Heart left ventricle (tissue), 16 donors: ENCODE measurements around the gene ADGRB3. TPM values are rescaled to one million over a fixed set of nuclear protein-coding genes. Genes with fewer than 3 reads are reported as not detected.

Source experiments
- ATAC-seq, 4 donors: fragments of 200-7000 bp; cut with Tn5 transposase; one replicate each; pipeline ENCODE4 v1.9.1; 2020 to 2022; ENCODE audit warnings: moderate library complexity in 4 of 4, mild to moderate bottlenecking in 3 of 4, moderate number of reproducible peaks in 1 of 4
- DNase-seq, 5 donors: peaks; one replicate each; pipeline ENCODE4 v3.0.0-alpha.2; 2020
- H3K27ac ChIP-seq, 12 donors: fragments of 200-600 bp; sonication (generic) in 4 of 12; one replicate each; pipeline versions ENCODE4 v1.5.0 to v1.8.0; 2016 to 2022; ENCODE audit warnings: mild to moderate bottlenecking in 2 of 12
- H3K27me3 ChIP-seq, 9 donors: fragments of 200-600 bp; sonication (generic) in 2 of 9; one replicate each; pipeline versions ENCODE4 v1.5.1 to v1.8.0; 2016 to 2022; ENCODE audit warnings: mild to moderate bottlenecking in 3 of 9
- H3K36me3 ChIP-seq, 9 donors: fragments of 200-600 bp; sonication (generic) in 2 of 9; one replicate each; pipeline versions ENCODE4 v1.5.0 to v1.8.0; 2018 to 2022; ENCODE audit warnings: mild to moderate bottlenecking in 2 of 9
- H3K4me1 ChIP-seq, 12 donors: fragments of 200-600 bp; sonication (generic) in 4 of 12; one replicate each; pipeline versions ENCODE4 v1.5.0 to v1.8.0; 2016 to 2022; ENCODE audit warnings: mild to moderate bottlenecking in 3 of 12
- H3K4me3 ChIP-seq, 12 donors: fragments of 200-600 bp; sonication (generic) in 4 of 12; one replicate each; pipeline versions ENCODE4 v1.5.0 to v1.8.0; 2017 to 2022; ENCODE audit warnings: mild to moderate bottlenecking in 9 of 12, moderate library complexity in 4 of 12
- H3K9me3 ChIP-seq, 12 donors: fragments of 200-600 bp; sonication (generic) in 4 of 12; one replicate each; pipeline versions ENCODE4 v1.5.0 to v1.8.0; 2016 to 2022; ENCODE audit warnings: mild to moderate bottlenecking in 1 of 12
- CTCF ChIP-seq, 12 donors: fragments of 200-600 bp; sonication (generic) in 4 of 12; IDR thresholded peaks; one replicate each; pipeline versions ENCODE4 v1.5.0 to v1.8.0; 2018 to 2022; ENCODE audit warnings: antibody characterized with exemption in 12 of 12, mild to moderate bottlenecking in 5 of 12
- POLR2A ChIP-seq, 2 donors: fragments of 450-650 bp; IDR thresholded peaks; one replicate each; pipeline ENCODE4 v1.6.1; 2017; ENCODE audit warnings: antibody characterized with exemption in 2 of 2, mild to moderate bottlenecking in 2 of 2, moderate library complexity in 2 of 2
- WGBS, 4 donors: extraction: QIAGEN DNeasy Blood & Tissue Kit in 2 of 4; methylation state at CpG; one replicate each; pipeline versions ENCODE4 v1.1.5 to v1.1.7; 2013 to 2018; 5-methylcytosine and 5-hydroxymethylcytosine counted together
- intact Hi-C, 10 donors: fragments of 100-400 bp; cut with DNase I; formaldehyde crosslinking; loops; one replicate each; pipeline versions ENCODE4 v1.11.1 to v1.14.2; 2022
- polyA plus RNA-seq, 2 donors: library from polyadenylated mRNA; stranded (reverse); fragments of 200-250 nt; gene quantifications; one replicate each; pipeline ENCODE4 v1.2.3, GENCODE V29; 2013
- total RNA-seq, 9 donors: library from RNA; depleted of rRNA in 2 of 9; stranded (reverse); fragments of >200 nt in 2 of 9; fragmentation: NEBNext Ultra II Directional in 3 of 9; extraction: Animal tissue kit (Norgen Biotek cat#: 25700) in 3 of 9; gene quantifications; one replicate each; pipeline versions ENCODE4 v1.1.0 to v1.2.4, GENCODE V29; 2016 to 2023
- donor health status: ischemic (EF 13 %, LVEDD 7.1; RV severe dilation, severe dysfunction).
- donor health status: healthy with polysubstance abuse.
- donor health status: DM: no; HTN: yes; CAD: no.
- donor health status: DM: no; HTN: no; CAD: no.
- donor health status: ischemic (EF 25% LVEDD 6.9; RV normal size, moderate dysfunction).
- donor health status: ischemic (EF 25% LVEDD 5.7; RV mildly dilated, moderate dysfunction).
- donor health status: healthy.
- donor health status: DM: yes; HTN: yes; CAD: no.
- donor health status: ischemic (EF 35%, LVEDD 5.7; RV mildly dilated, moderate dysfunction).
- donor health status: nonischemic (EF 11% LVEDD 7.7; RV severe dilation, severe dysfunction).
- donor health status: DM: yes; HTN: yes; CAD: no.
- donor health status: PGD.
- donor health status: ischemic (EF 29% LVEDD 5.4; RV normal size, mild dysfunction).
- donor health status: nonischemic (EF 23%, LVEDD 6.1; RV moderate dilation, normal function).

The ADGRB3 gene
- total and polyA plus RNA-seq, 11 donors = 0.51 to 2.5 (median 1.1) TPM

- H3K4me3 ChIP-seq = no peak overlapping the region
- DNase-seq (no peak), ATAC-seq (no peak)
- no peak overlapping the region for H3K27ac ChIP-seq
- TF ChIP-seq CTCF (IDR thresholded peaks at IDR 0.05) = no peak
- TF ChIP-seq POLR2A (IDR thresholded peaks at IDR 0.05) = no peak
- intact Hi-C loops = no loop called here
- H3K4me1 ChIP-seq = no peaks in the 10 kb centered on the region
- WGBS, 4 donors = 89 to 94% (median 92%) methylated on average over 6 of the region's 6 CpGs
- no peaks in the 10 kb centered on the region for H3K36me3 ChIP-seq
- peaks cover 0 to 4% (median 0%) of the 10 kb centered on the region in 9 donors for H3K27me3 ChIP-seq
- no peaks in the 10 kb centered on the region for H3K9me3 ChIP-seq
Observed at GRCh38 chr6:68625998-68626397, 9.1 kb upstream of the ADGRB3 start.

- intact Hi-C loops = no loop called here
- no peak overlapping the region for H3K4me3 ChIP-seq
- no peaks in the 10 kb centered on the region for H3K36me3 ChIP-seq
- no peak for ATAC-seq
- peaks cover 0 to 6% (median 0%) of the 10 kb centered on the region in 9 donors for H3K27me3 ChIP-seq
- DNase-seq = no peak
- no peaks in the 10 kb centered on the region for H3K4me1 ChIP-seq
- 53 to 74% (median 67%) methylated on average over 2 of the region's 2 CpGs for WGBS, 4 donors
- H3K27ac ChIP-seq = no peak overlapping the region
- no peaks in the 10 kb centered on the region for H3K9me3 ChIP-seq
- TF ChIP-seq POLR2A (IDR thresholded peaks at IDR 0.05) (no peak), CTCF (IDR thresholded peaks at IDR 0.05) (no peak)
Observed at GRCh38 chr6:68628161-68628560, 6.9 kb upstream of the ADGRB3 start.

- Histone ChIP-seq H3K27ac (peak overlapping the region in 6 of 12 donors; percentile 1 to 85 (median 72)), H3K36me3 (no peaks in the 10 kb centered on the region), H3K9me3 (no peaks in the 10 kb centered on the region), H3K27me3 (peaks cover 0 to 21% (median 13%) of the 10 kb centered on the region in 9 donors), H3K4me3 (peak overlapping the region in 4 of 12 donors; percentile 66 to 75 (median 72)), H3K4me1 (peaks cover 0 to 21% (median 0%) of the 10 kb centered on the region in 12 donors)
- TF ChIP-seq CTCF (IDR thresholded peaks at IDR 0.05) (no peak), POLR2A (IDR thresholded peaks at IDR 0.05) (no peak)
- intact Hi-C loops = loop anchor here in 4 of 10 donors (10.0 kb wide), 3 partner anchors 322 to 1482 kb away; no protein-coding TSS in a partner anchor
- DNase-seq (no peak), ATAC-seq (no peak)
- WGBS, 4 donors = 49 to 64% (median 60%) methylated on average over 3 of the region's 3 CpGs
Observed at GRCh38 chr6:68632734-68633133, 2.3 kb upstream of the ADGRB3 start.

- peak overlapping the region in 11 of 12 donors; percentile 45 to 77 (median 70) for H3K4me3 ChIP-seq
- H3K27me3 ChIP-seq = peaks cover 0 to 21% (median 17%) of the 10 kb centered on the region in 9 donors
- peak overlapping the region in 8 of 12 donors; percentile 52 to 85 (median 76) for H3K27ac ChIP-seq
- H3K36me3 ChIP-seq = no peaks in the 10 kb centered on the region
- no peak for ATAC-seq
- intact Hi-C loops = loop anchor here in 4 of 10 donors (10.0 kb wide), 3 partner anchors 321 to 1481 kb away; no protein-coding TSS in a partner anchor
- H3K4me1 ChIP-seq = peaks cover 0 to 21% (median 0%) of the 10 kb centered on the region in 12 donors
- DNase-seq = no peak
- TF ChIP-seq CTCF (IDR thresholded peaks at IDR 0.05) = no peak
- no peak for TF ChIP-seq POLR2A (IDR thresholded peaks at IDR 0.05)
- 32 to 40% (median 37%) methylated on average over 9 of the region's 9 CpGs for WGBS, 4 donors
- no peaks in the 10 kb centered on the region for H3K9me3 ChIP-seq
Observed at GRCh38 chr6:68633281-68633971, 1.7 kb upstream of the ADGRB3 start.
